SK-N-SH treated with all-trans-retinoic acid at 6 μM for 48 hours (cell line): Measurements from ENCODE around the gene HSD11B2.

Experiments
- ATAC-seq: fragments of 200-7000 bp; cut with Tn5 transposase; 3 replicates; pipeline ENCODE4 v1.9.1; 2020; ENCODE audit warnings: mild to moderate bottlenecking, moderate library complexity
- ARNTL ChIP-seq: fragments of 450-650 bp; formaldehyde crosslinking; IDR thresholded peaks from 2 replicates; pipeline ENCODE4 v1.5.0; 2020; ENCODE audit warnings: low read depth, mild to moderate bottlenecking, moderate library complexity, borderline replicate concordance
- BACH2 ChIP-seq: fragments of 250-450 bp; sonication (Bioruptor Pico); IDR thresholded peaks from 2 replicates; pipeline ENCODE4 v1.9.0; 2021; ENCODE audit warnings: mild to moderate bottlenecking, borderline replicate concordance
- CREB5 ChIP-seq: fragments of 250-450 bp; sonication (Bioruptor Pico); IDR thresholded peaks from 2 replicates; pipeline ENCODE4 v1.5.1; 2020; ENCODE audit warnings: low read depth, mild to moderate bottlenecking, moderate library complexity
- CSDC2 ChIP-seq: fragments of 250-450 bp; sonication (Bioruptor Pico); IDR thresholded peaks from 2 replicates; pipeline ENCODE4 v1.5.0; 2020; ENCODE audit warnings: mild to moderate bottlenecking, moderate library complexity
- CSRNP3 ChIP-seq: fragments of 250-450 bp; sonication (Bioruptor Pico); IDR thresholded peaks from 2 replicates; pipeline ENCODE4 v1.5.1; 2021; ENCODE audit warnings: mild to moderate bottlenecking, moderate library complexity
- ESRRG ChIP-seq: fragments of 250-450 bp; sonication (Bioruptor Pico); IDR thresholded peaks from 2 replicates; pipeline ENCODE4 v1.6.1; 2021; ENCODE audit warnings: mild to moderate bottlenecking
- GLIS3 ChIP-seq: fragments of 250-450 bp; sonication (Bioruptor Pico); IDR thresholded peaks from 2 replicates; pipeline ENCODE4 v1.5.0; 2020; ENCODE audit warnings: mild to moderate bottlenecking, moderate library complexity
- ISL1 ChIP-seq: fragments of 250-450 bp; sonication (Bioruptor Pico); IDR thresholded peaks from 2 replicates; pipeline ENCODE4 v2.1.2; 2022; ENCODE audit warnings: mild to moderate bottlenecking, moderate library complexity
- OSR1 ChIP-seq: fragments of 250-450 bp; sonication (Bioruptor Pico); IDR thresholded peaks from 2 replicates; pipeline ENCODE4 v1.8.0; 2022; ENCODE audit warnings: moderate library complexity, mild to moderate bottlenecking, inconsistent platforms
- PATZ1 ChIP-seq: fragments of 250-450 bp; sonication (Bioruptor Pico); IDR thresholded peaks from 2 replicates; pipeline ENCODE4 v1.8.0; 2020; ENCODE audit warnings: mild to moderate bottlenecking, moderate library complexity, borderline replicate concordance
- POU6F1 ChIP-seq: fragments of 250-450 bp; sonication (Bioruptor Pico); IDR thresholded peaks from 2 replicates; pipeline ENCODE4 v1.8.0; 2021; ENCODE audit warnings: low read depth, mild to moderate bottlenecking, moderate library complexity, borderline replicate concordance
- PPARA ChIP-seq: fragments of 250-450 bp; sonication (Bioruptor Pico); IDR thresholded peaks from 2 replicates; pipeline ENCODE4 v1.5.0; 2020; ENCODE audit warnings: mild to moderate bottlenecking, borderline replicate concordance
- RARB ChIP-seq: fragments of 250-450 bp; sonication (Bioruptor Pico); IDR thresholded peaks from 2 replicates; pipeline ENCODE4 v1.8.0; 2021; ENCODE audit warnings: mild to moderate bottlenecking, moderate library complexity
- SNAI2 ChIP-seq: fragments of 250-450 bp; sonication (Bioruptor Pico); IDR thresholded peaks from 2 replicates; pipeline ENCODE4 v1.5.0; 2020; ENCODE audit warnings: mild to moderate bottlenecking, moderate library complexity
- TCF4 ChIP-seq: fragments of 250-450 bp; sonication (Bioruptor Pico); IDR thresholded peaks from 2 replicates; pipeline ENCODE4 v1.8.0; 2021; ENCODE audit warnings: mild to moderate bottlenecking, moderate library complexity, borderline replicate concordance
- TOX ChIP-seq: fragments of 250-450 bp; sonication (Bioruptor Pico); IDR thresholded peaks from 2 replicates; pipeline ENCODE4 v1.8.0; 2021; ENCODE audit warnings: mild to moderate bottlenecking, moderate library complexity, borderline replicate concordance
- TSHZ2 ChIP-seq: fragments of 250-450 bp; sonication (Bioruptor Pico); IDR thresholded peaks from 2 replicates; pipeline ENCODE4 v1.5.0; 2020; ENCODE audit warnings: mild to moderate bottlenecking, moderate library complexity
- ZC3H10 ChIP-seq: fragments of 250-450 bp; sonication (Bioruptor Pico); IDR thresholded peaks from 2 replicates; pipeline ENCODE4 v1.5.1; 2021; ENCODE audit warnings: mild to moderate bottlenecking, moderate library complexity
- ZFP3 ChIP-seq: fragments of 250-450 bp; sonication (Bioruptor Pico); IDR thresholded peaks from 2 replicates; pipeline ENCODE4 v1.5.0; 2020; ENCODE audit warnings: mild to moderate bottlenecking, moderate library complexity
- ZFP30 ChIP-seq: fragments of 450-650 bp; formaldehyde crosslinking; IDR thresholded peaks from 2 replicates; pipeline ENCODE4 v1.5.0; 2022; ENCODE audit warnings: mild to moderate bottlenecking, moderate library complexity
- ZNF565 ChIP-seq: fragments of 450-650 bp; formaldehyde crosslinking; conservative IDR thresholded peaks from 2 replicates; pipeline ENCODE4 v1.5.0; 2020; ENCODE audit warnings: low read depth, mild to moderate bottlenecking, moderate library complexity
- ZNF70 ChIP-seq: fragments of 450-650 bp; formaldehyde crosslinking; IDR thresholded peaks from 2 replicates; pipeline ENCODE4 v1.5.0; 2020; ENCODE audit warnings: mild to moderate bottlenecking, moderate library complexity

The HSD11B2 gene

GRCh38 chr16:67466581-67466980 lies 35.7 kb downstream of the HSD11B2 start:
- ATAC-seq: no peak

GRCh38 chr16:67468731-67469130 lies 37.8 kb downstream of the HSD11B2 start:
- TF ChIP-seq ZC3H10 (CRISPR knock-in tag) (no peak), CREB5 (CRISPR knock-in tag) (no peak), ZFP3 (CRISPR knock-in tag) (no peak), CSRNP3 (CRISPR knock-in tag) (no peak)
- ATAC-seq: no peak

More at GRCh38 chr16:67466581-67466980, 35.7 kb downstream of the HSD11B2 start:
- TF ChIP-seq ZNF565 (CRISPR knock-in tag): no peak
- no peak for TF ChIP-seq PPARA (CRISPR knock-in tag)
- TF ChIP-seq SNAI2 (CRISPR knock-in tag): no peak
- TF ChIP-seq BACH2: no peak
- no peak for TF ChIP-seq PATZ1 (CRISPR knock-in tag)
- TF ChIP-seq ARNTL (CRISPR knock-in tag): no peak
- TF ChIP-seq ZC3H10 (CRISPR knock-in tag): no peak
- no peak for TF ChIP-seq CSDC2
- TF ChIP-seq POU6F1 (CRISPR knock-in tag): no peak
- no peak for TF ChIP-seq TCF4 (CRISPR knock-in tag)
- no peak for TF ChIP-seq TOX (CRISPR knock-in tag)

- TF ChIP-seq CSDC2: no peak
- TF ChIP-seq ZNF565 (CRISPR knock-in tag): no peak
- no peak for ATAC-seq
These were observed 39.4 kb downstream of the HSD11B2 start for GRCh38 chr16:67470359-67470758.

- no peak for ATAC-seq
- TF ChIP-seq ZC3H10 (CRISPR knock-in tag) (no peak), PATZ1 (CRISPR knock-in tag) (no peak), TCF4 (CRISPR knock-in tag) (no peak), ZNF70 (CRISPR knock-in tag) (no peak), BACH2 (no peak), ISL1 (CRISPR knock-in tag) (no peak), ZNF565 (CRISPR knock-in tag) (no peak), ESRRG (CRISPR knock-in tag) (no peak), RARB (CRISPR knock-in tag) (no peak), TOX (CRISPR knock-in tag) (no peak), ARNTL (CRISPR knock-in tag) (no peak), ZFP30 (CRISPR knock-in tag) (no peak), CSDC2 (no peak), OSR1 (CRISPR knock-in tag) (no peak), GLIS3 (CRISPR knock-in tag) (no peak), CSRNP3 (CRISPR knock-in tag) (no peak), TSHZ2 (CRISPR knock-in tag) (no peak)
These were observed 41.0 kb downstream of the HSD11B2 start for GRCh38 chr16:67471758-67472384.
